ENCODE results near the gene SP1. TPM values are rescaled to one million over a fixed set of nuclear protein-coding genes. Genes with fewer than 3 reads are reported as not detected.
A peak's percentile ranks its signal among the peaks of the same experiment; 100 is the strongest.

SP1 gene
- total RNA-seq, 1 experiment from 2014 or later, result 72.9 TPM

GRCh38 chr12:53338017-53338416 is 42.0 kb upstream of the SP1 start:
- BruUV-seq (replicated peaks), result no TSS peak
- intact Hi-C loops (cut with micrococcal nuclease), result no loop called here
- no peak for DNase-seq (ENCODE audit: unreplicated experiment)
- H3K36me3 Mint-ChIP-seq (ENCODE audit: insufficient read depth, unreplicated experiment), result peaks cover 7% of the 10 kb centered on the region
- peaks cover 6% of the 10 kb centered on the region for H3K4me1 Mint-ChIP-seq (ENCODE audit: insufficient read depth, unreplicated experiment)
- H3K9me3 Mint-ChIP-seq (ENCODE audit: unreplicated experiment), result no peaks in the 10 kb centered on the region
- no peak for TF ChIP-seq CTCF (IDR thresholded peaks at IDR 0.05; ENCODE audit: unreplicated experiment)
- POLR2A ChIA-PET, result interaction anchor here (1.1 kb wide), 1 partner anchor 17 kb away, joined by 3 read pairs; no protein-coding TSS in a partner anchor
- H3K27me3 Mint-ChIP-seq (ENCODE audit: insufficient read depth, unreplicated experiment), result peaks cover 48% of the 10 kb centered on the region
- H3K4me3 Mint-ChIP-seq (ENCODE audit: unreplicated experiment), result no peak overlapping the region
- CTCF ChIA-PET, result interaction anchor here (1.0 kb wide), 1 partner anchor 10 kb away, joined by 6 read pairs; no protein-coding TSS in a partner anchor
- no peak overlapping the region for H3K27ac Mint-ChIP-seq (ENCODE audit: low read depth, unreplicated experiment)

GRCh38 chr12:53338916-53339315 is 41.1 kb upstream of the SP1 start:
- TF ChIP-seq CTCF (IDR thresholded peaks at IDR 0.05; ENCODE audit: unreplicated experiment), result no peak
- DNase-seq (ENCODE audit: unreplicated experiment), result no peak
- ChIA-PET CTCF (no interaction called here), POLR2A (no interaction called here)
- Mint-ChIP-seq H3K27me3 (ENCODE audit: insufficient read depth, unreplicated experiment) (peaks cover 48% of the 10 kb centered on the region), H3K27ac (ENCODE audit: low read depth, unreplicated experiment) (no peak overlapping the region), H3K36me3 (ENCODE audit: insufficient read depth, unreplicated experiment) (peaks cover 7% of the 10 kb centered on the region), H3K4me3 (ENCODE audit: unreplicated experiment) (no peak overlapping the region), H3K4me1 (ENCODE audit: insufficient read depth, unreplicated experiment) (peaks cover 6% of the 10 kb centered on the region), H3K9me3 (ENCODE audit: unreplicated experiment) (no peaks in the 10 kb centered on the region)
- no TSS peak for BruUV-seq (replicated peaks)
- intact Hi-C loops (cut with micrococcal nuclease), result no loop called here

GRCh38 chr12:53340398-53340797 is 39.6 kb upstream of the SP1 start:
- ChIA-PET POLR2A (no interaction called here), CTCF (interaction anchor here (0.6 to 0.8 kb wide), 3 partner anchors 8 to 46 kb away, joined by 3 read pairs; no protein-coding TSS in a partner anchor)
- TF ChIP-seq CTCF (IDR thresholded peaks at IDR 0.05; ENCODE audit: unreplicated experiment), result no peak
- BruUV-seq (replicated peaks), result no TSS peak
- Mint-ChIP-seq H3K9me3 (ENCODE audit: unreplicated experiment) (no peaks in the 10 kb centered on the region), H3K27ac (ENCODE audit: low read depth, unreplicated experiment) (no peak overlapping the region), H3K4me3 (ENCODE audit: unreplicated experiment) (no peak overlapping the region), H3K27me3 (ENCODE audit: insufficient read depth, unreplicated experiment) (peaks cover 48% of the 10 kb centered on the region), H3K36me3 (ENCODE audit: insufficient read depth, unreplicated experiment) (no peaks in the 10 kb centered on the region), H3K4me1 (ENCODE audit: insufficient read depth, unreplicated experiment) (peaks cover 6% of the 10 kb centered on the region)
- no peak for DNase-seq (ENCODE audit: unreplicated experiment)
- intact Hi-C loops (cut with micrococcal nuclease), result no loop called here

GRCh38 chr12:53343449-53343848 is 36.5 kb upstream of the SP1 start:
- H3K4me3 Mint-ChIP-seq (ENCODE audit: unreplicated experiment), result peak overlapping the region; percentile 3
- intact Hi-C loops (cut with micrococcal nuclease), result no loop called here
- H3K36me3 Mint-ChIP-seq (ENCODE audit: insufficient read depth, unreplicated experiment), result no peaks in the 10 kb centered on the region
- BruUV-seq (replicated peaks), result no TSS peak
- no peak for DNase-seq (ENCODE audit: unreplicated experiment)
- ChIA-PET POLR2A (interaction anchor here (1.2 to 6.4 kb wide), 3 partner anchors 18 to 38 kb away, joined by 5 to 49 read pairs (median 14); partner anchors contain the start of genes AAAS and SP1), CTCF (interaction anchor here (0.6 to 8.4 kb wide), 3 partner anchors 16 to 55 kb away, joined by 3 to 92 read pairs (median 63); partner anchors contain the start of gene AAAS)
- peaks cover 24% of the 10 kb centered on the region for H3K27me3 Mint-ChIP-seq (ENCODE audit: insufficient read depth, unreplicated experiment)
- H3K27ac Mint-ChIP-seq (ENCODE audit: low read depth, unreplicated experiment), result no peak overlapping the region
- peaks cover 2% of the 10 kb centered on the region for H3K4me1 Mint-ChIP-seq (ENCODE audit: insufficient read depth, unreplicated experiment)
- no peak for TF ChIP-seq CTCF (IDR thresholded peaks at IDR 0.05; ENCODE audit: unreplicated experiment)
- H3K9me3 Mint-ChIP-seq (ENCODE audit: unreplicated experiment), result no peaks in the 10 kb centered on the region
